ENCODE results near the gene PPP2R3C. TPM values are rescaled to one million over a fixed set of nuclear protein-coding genes. Genes with fewer than 3 reads are reported as not detected.

Gene PPP2R3C
- total and polyA plus RNA-seq, 9 donors, result 16.8 to 39.7 (median 26.8) TPM

DNA sequence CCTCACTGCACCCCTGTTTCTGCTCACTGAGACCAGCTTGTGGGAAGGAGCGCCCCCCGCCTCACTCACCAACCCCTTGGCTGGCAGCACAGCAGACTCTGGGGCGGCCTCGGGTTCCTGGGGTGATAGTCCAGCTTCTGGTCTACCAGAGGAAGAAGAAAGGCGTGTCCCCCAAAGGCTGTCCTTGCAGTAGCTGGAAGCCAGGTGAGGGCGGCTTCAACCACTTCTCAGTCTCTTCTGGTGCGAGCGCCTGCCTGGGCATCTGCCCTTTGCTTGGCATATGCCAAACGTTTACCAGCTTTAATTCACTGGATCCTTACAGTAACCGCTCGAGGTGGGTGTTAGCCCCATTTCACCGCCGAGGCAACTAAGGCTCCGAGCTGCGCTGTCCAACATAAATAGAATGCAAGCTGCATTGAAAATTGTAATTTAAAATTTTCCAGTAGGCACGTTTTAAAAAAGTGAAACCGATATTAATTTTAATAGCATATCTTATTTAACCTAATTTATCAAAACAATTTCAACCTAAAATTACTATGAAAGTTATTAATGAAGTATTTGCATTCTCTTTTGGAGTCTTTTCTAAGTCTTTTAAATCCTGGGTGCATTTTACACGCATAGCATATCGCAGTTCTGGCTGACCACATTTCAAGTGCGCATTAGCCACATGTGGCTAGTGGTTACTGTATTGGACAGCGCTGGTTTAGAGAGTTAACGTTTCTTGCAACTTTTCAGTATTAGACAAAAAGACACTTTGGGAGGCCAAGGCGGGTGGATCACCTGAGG is 74.8 kb downstream of the PPP2R3C start:
- intact Hi-C loops (cut with DNase I), result loop anchor here in 2 of 4 donors (5.0 to 10.0 kb wide), 2 partner anchors 65 to 368 kb away; partner anchors contain the start of gene SRP54 (in 1 of the 2)
- DNase-seq, result no peak
- peak overlapping the region; percentile 48 to 92 for H3K27ac ChIP-seq
- WGBS, 3 donors, result 22 to 24% (median 24%) methylated on average over 23 of the region's 23 CpGs
- TF ChIP-seq POLR2A (IDR thresholded peaks at IDR 0.05) (no peak), EP300 (IDR thresholded peaks at IDR 0.05) (no peak)
- TF ChIP-seq, protein P1, sequence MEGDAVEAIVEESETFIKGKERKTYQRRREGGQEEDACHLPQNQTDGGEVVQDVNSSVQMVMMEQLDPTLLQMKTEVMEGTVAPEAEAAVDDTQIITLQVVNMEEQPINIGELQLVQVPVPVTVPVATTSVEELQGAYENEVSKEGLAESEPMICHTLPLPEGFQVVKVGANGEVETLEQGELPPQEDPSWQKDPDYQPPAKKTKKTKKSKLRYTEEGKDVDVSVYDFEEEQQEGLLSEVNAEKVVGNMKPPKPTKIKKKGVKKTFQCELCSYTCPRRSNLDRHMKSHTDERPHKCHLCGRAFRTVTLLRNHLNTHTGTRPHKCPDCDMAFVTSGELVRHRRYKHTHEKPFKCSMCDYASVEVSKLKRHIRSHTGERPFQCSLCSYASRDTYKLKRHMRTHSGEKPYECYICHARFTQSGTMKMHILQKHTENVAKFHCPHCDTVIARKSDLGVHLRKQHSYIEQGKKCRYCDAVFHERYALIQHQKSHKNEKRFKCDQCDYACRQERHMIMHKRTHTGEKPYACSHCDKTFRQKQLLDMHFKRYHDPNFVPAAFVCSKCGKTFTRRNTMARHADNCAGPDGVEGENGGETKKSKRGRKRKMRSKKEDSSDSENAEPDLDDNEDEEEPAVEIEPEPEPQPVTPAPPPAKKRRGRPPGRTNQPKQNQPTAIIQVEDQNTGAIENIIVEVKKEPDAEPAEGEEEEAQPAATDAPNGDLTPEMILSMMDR (IDR thresholded peaks at IDR 0.05), result no peak
- no peaks in the 10 kb centered on the region for H3K36me3 ChIP-seq
- H3K4me3 ChIP-seq, result peak overlapping the region; percentile 77
- no peaks in the 10 kb centered on the region for H3K27me3 ChIP-seq
- no peaks in the 10 kb centered on the region for H3K9me3 ChIP-seq
- no peaks in the 10 kb centered on the region for H3K4me1 ChIP-seq (ENCODE audit: insufficient read depth)

DNA sequence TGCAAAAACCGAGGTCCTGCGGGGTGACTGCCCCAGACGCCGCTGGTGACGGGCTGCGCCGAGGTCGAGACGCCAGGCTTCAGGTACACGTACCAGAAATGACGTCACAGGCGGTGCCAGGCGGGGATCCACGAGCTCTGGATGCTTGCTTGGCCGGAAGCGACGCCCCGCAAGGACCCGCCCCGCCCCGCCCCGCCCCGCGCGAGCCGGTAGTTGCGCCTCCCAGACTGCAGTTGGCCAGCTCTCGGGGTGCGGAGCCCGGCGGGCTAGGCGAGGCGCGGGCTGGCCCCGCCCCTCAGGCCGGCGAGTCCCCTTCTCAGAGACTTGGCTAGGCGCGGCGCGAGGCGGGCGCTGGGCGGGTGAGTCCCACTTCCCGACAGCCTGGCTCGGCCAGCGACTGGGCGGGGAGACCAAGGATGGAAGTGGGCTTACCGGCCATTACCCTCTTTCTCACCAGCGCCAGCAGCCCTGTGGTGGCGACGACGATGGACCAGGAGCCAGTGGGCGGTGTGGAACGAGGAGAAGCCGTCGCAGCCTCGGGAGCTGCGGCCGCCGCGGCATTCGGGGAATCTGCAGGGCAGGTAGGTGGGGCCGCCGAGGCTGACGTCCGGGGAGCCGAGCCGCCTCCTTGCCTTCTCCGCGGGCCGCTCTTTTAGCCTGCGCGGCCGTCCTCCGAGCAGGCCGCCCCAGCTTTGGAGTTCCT is 75.6 kb downstream of the PPP2R3C start, which contains the start of gene FAM177A1:
Gene FAM177A1, plus strand, starts transcription at position 225 of the 703 bp plus-strand sequence. Its CDS starts 192 bp downstream, at position 417.
- intact Hi-C loops (cut with DNase I), result loop anchor here in 2 of 4 donors (5.0 to 10.0 kb wide), 2 partner anchors 64 to 369 kb away; partner anchors contain the start of gene SRP54 (in 1 of the 2)
- H3K36me3 ChIP-seq, result no peaks in the 10 kb centered on the region
- no peaks in the 10 kb centered on the region for H3K27me3 ChIP-seq
- peak; percentile 68 for TF ChIP-seq EP300 (IDR thresholded peaks at IDR 0.05)
- peak; percentile 82 for TF ChIP-seq POLR2A (IDR thresholded peaks at IDR 0.05)
- TF ChIP-seq, protein P1 (IDR thresholded peaks at IDR 0.05), result no peak
- 0 to 2% (median 0%) methylated on average over 34 to 77 of the region's 77 CpGs for WGBS, 3 donors
- H3K27ac ChIP-seq, result peak within 1 kb of the TSS; percentile 48 to 92
- no peaks in the 10 kb centered on the region for H3K4me1 ChIP-seq (ENCODE audit: insufficient read depth)
- peak; percentile 97 to 98 (median 97) for DNase-seq
- H3K9me3 ChIP-seq, result no peaks in the 10 kb centered on the region
- peak within 1 kb of the TSS; percentile 77 for H3K4me3 ChIP-seq

DNA sequence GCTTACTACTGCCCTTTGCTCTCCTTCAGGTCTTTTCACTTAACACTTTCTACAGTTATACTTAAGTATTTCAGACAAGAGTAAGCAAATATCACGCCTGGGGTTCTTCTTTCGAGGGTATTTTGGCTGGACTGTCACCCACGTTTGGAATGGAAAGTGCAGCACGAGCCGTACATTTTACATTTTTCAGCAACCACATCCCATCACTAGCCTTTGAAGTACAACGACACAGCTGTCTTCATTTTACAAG is 76.1 kb downstream of the PPP2R3C start:
- Histone ChIP-seq H3K27me3 (no peaks in the 10 kb centered on the region), H3K9me3 (no peaks in the 10 kb centered on the region), H3K36me3 (no peaks in the 10 kb centered on the region), H3K4me1 (ENCODE audit: insufficient read depth) (no peaks in the 10 kb centered on the region), H3K4me3 (peak overlapping the region; percentile 77), H3K27ac (peak overlapping the region; percentile 25 to 92)
- intact Hi-C loops (cut with DNase I), result loop anchor here in 2 of 4 donors (5.0 to 10.0 kb wide), 2 partner anchors 63 to 369 kb away; partner anchors contain the start of gene SRP54 (in 1 of the 2)
- TF ChIP-seq, protein P1 (IDR thresholded peaks at IDR 0.05), result no peak
- no peak for TF ChIP-seq POLR2A (IDR thresholded peaks at IDR 0.05)
- TF ChIP-seq EP300 (IDR thresholded peaks at IDR 0.05), result no peak
- DNase-seq, result no peak
- WGBS, 3 donors, result 0% methylated on average over 6 of the region's 6 CpGs

DNA sequence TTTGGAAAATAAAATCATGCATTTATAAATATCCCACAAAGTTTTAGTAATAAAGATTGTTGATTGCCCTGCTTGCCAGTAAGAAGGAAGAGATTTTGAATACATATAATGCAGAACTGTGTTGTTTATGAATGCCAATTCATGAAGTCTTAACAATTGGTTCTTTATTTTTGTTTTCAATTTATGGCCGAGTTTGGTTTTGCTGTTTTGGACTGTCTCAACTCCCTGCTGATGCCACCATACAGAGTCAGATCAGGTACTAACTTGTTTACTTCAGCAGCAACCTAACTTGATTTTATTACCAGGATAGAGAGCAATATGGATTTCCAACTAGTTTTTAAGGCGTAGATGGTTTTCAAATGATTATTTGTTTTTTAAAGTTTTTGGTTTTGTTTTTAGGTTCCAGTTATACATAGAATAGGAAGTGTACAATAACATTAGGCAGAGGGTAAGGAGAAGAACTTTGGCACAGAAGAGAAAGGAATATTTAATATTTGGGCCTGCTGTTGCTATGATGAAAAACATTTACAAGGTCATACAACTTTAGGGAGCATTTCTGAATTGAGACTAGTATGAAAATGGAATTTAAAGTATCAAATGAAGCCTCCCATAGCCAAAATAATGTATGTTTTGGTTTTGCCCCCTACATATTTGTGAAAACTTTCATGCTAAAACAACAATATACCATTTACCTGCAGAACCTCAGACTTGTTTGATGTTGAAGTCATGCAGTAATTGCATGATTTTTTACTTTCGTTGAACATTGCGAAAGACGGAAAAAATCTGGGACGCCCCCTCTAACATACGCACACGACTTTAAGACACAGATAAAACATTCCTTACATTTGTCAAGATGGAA is 76.6 kb downstream of the PPP2R3C start:
- H3K27me3 ChIP-seq, result no peaks in the 10 kb centered on the region
- intact Hi-C loops (cut with DNase I), result loop anchor here in 2 of 4 donors (5.0 to 10.0 kb wide), 2 partner anchors 63 to 370 kb away; partner anchors contain the start of gene SRP54 (in 1 of the 2)
- H3K27ac ChIP-seq, result peak overlapping the region; percentile 25 to 92
- 8 to 17% (median 14%) methylated on average over 8 of the region's 8 CpGs for WGBS, 3 donors
- no peaks in the 10 kb centered on the region for H3K36me3 ChIP-seq
- no peak for DNase-seq
- no peaks in the 10 kb centered on the region for H3K4me1 ChIP-seq (ENCODE audit: insufficient read depth)
- no peak for TF ChIP-seq POLR2A (IDR thresholded peaks at IDR 0.05)
- TF ChIP-seq, protein P1 (IDR thresholded peaks at IDR 0.05), result no peak
- no peak for TF ChIP-seq EP300 (IDR thresholded peaks at IDR 0.05)
- no peaks in the 10 kb centered on the region for H3K9me3 ChIP-seq
- H3K4me3 ChIP-seq, result peak overlapping the region; percentile 77
